GM12878 (cell line): ENCODE measurements around the gene SORCS2. TPM values are rescaled to one million over a fixed set of nuclear protein-coding genes. Genes with fewer than 3 reads are reported as not detected.

ENCODE experiments used
- ATF7 ChIP-seq: fragments of 450-650 bp; IDR thresholded peaks from 2 replicates; pipeline ENCODE4 v1.6.1; 2016; ENCODE audit warnings: low read depth, mild to moderate bottlenecking
- BCL11A ChIP-seq: IDR thresholded peaks from 2 replicates; pipeline ENCODE4 v1.6.1; 2011; ENCODE audit warnings: low read depth, low read length
- CEBPZ ChIP-seq: fragments of 150-350 bp; IDR thresholded peaks from 2 replicates; pipeline ENCODE4 v1.6.1; 2016; ENCODE audit warnings: low read depth, low read length
- CHD2 ChIP-seq: IDR thresholded peaks from 2 replicates; pipeline ENCODE4 v1.6.1; 2011; ENCODE audit warnings: low read depth, low read length, improper control_type of control experiment, borderline replicate concordance
- DPF2 ChIP-seq: fragments of 450-650 bp; IDR thresholded peaks from 2 replicates; pipeline ENCODE4 v1.6.1; 2017; ENCODE audit warnings: mild to moderate bottlenecking
- EZH2 ChIP-seq: IDR thresholded peaks from 2 replicates; pipeline ENCODE4 v1.6.1; 2012; ENCODE audit warnings: low read depth, mild to moderate bottlenecking, control low read depth, inconsistent platforms, low read length, borderline replicate concordance; ENCODE audit not compliant: control insufficient read depth
- FOXK2 ChIP-seq: fragments of 450-650 bp; IDR thresholded peaks from 2 replicates; pipeline ENCODE4 v1.6.1; 2017; ENCODE audit warnings: mild to moderate bottlenecking, moderate library complexity
- HDAC2 ChIP-seq: fragments of 200-600 bp; sonication (generic); IDR thresholded peaks from 2 replicates; pipeline ENCODE4 v1.6.1; 2017
- KLF5 ChIP-seq: fragments of 450-650 bp; IDR thresholded peaks from 2 replicates; pipeline ENCODE4 v1.6.1; 2014; ENCODE audit warnings: mild to moderate bottlenecking; ENCODE audit not compliant: partially characterized antibody
- MEF2A ChIP-seq: IDR thresholded peaks from 2 replicates; pipeline ENCODE4 v1.6.1; 2011; ENCODE audit warnings: low read depth, mild to moderate bottlenecking, low read length, moderate library complexity; ENCODE audit not compliant: insufficient read depth
- MYC ChIP-seq: IDR thresholded peaks from 2 replicates; pipeline ENCODE4 v1.6.1; 2011; ENCODE audit warnings: mild to moderate bottlenecking, low read length, moderate library complexity, inconsistent platforms; ENCODE audit not compliant: insufficient read depth, insufficient replicate concordance, insufficient read length, severe bottlenecking
- NFIC ChIP-seq: IDR thresholded peaks from 2 replicates; pipeline ENCODE4 v1.6.1; 2012; ENCODE audit warnings: low read depth, mild to moderate bottlenecking, inconsistent platforms, low read length, moderate library complexity
- NR2C2 ChIP-seq: IDR thresholded peaks from 2 replicates; pipeline ENCODE4 v1.6.1; 2011; ENCODE audit warnings: borderline replicate concordance, low read depth; ENCODE audit not compliant: control insufficient read depth, insufficient read length
- RB1 ChIP-seq: fragments of 450-650 bp; formaldehyde crosslinking; IDR thresholded peaks from 2 replicates; pipeline ENCODE4 v1.6.1; 2017; ENCODE audit warnings: mild to moderate bottlenecking, borderline replicate concordance
- RELA ChIP-seq: fragments of 450-650 bp; IDR thresholded peaks from 2 replicates; pipeline ENCODE4 v1.8.0; 2014; ENCODE audit warnings: borderline replicate concordance; ENCODE audit not compliant: partially characterized antibody
- SMAD1 ChIP-seq: fragments of 450-650 bp; IDR thresholded peaks from 2 replicates; pipeline ENCODE4 v1.6.1; 2018; ENCODE audit warnings: mild to moderate bottlenecking, low read depth; ENCODE audit not compliant: partially characterized antibody
- SMAD5 ChIP-seq: IDR thresholded peaks from 2 replicates; pipeline ENCODE4 v1.6.1; 2016; ENCODE audit warnings: antibody characterized with exemption, low read depth
- SRF ChIP-seq, 2 experiments: IDR thresholded peaks; 2 replicates each; pipeline ENCODE4 v1.6.1; 2011; ENCODE audit warnings: low read depth in 2 of 2, low read length in 2 of 2, mild to moderate bottlenecking in 1 of 2, moderate library complexity in 1 of 2
- STAT3 ChIP-seq: IDR thresholded peaks from 2 replicates; pipeline ENCODE4 v1.6.1; 2011; ENCODE audit warnings: low read depth, low read length, improper control_type of control experiment
- WRNIP1 ChIP-seq: IDR thresholded peaks from 2 replicates; pipeline ENCODE4 v1.6.1; 2011; ENCODE audit warnings: low read depth, low read length, improper control_type of control experiment, borderline replicate concordance
- YY1 ChIP-seq: IDR thresholded peaks from 2 replicates; pipeline ENCODE4 v1.6.1; 2011; ENCODE audit warnings: low read depth, mild to moderate bottlenecking, low read length
- ZNF384 ChIP-seq: IDR thresholded peaks from 2 replicates; pipeline ENCODE4 v1.6.1; 2012; ENCODE audit warnings: low read depth, mild to moderate bottlenecking, low read length, improper control_type of control experiment, borderline replicate concordance
- ZNF622 ChIP-seq: fragments of 450-650 bp; IDR thresholded peaks from 2 replicates; pipeline ENCODE4 v1.6.1; 2017; ENCODE audit warnings: mild to moderate bottlenecking, inconsistent platforms
- ZZZ3 ChIP-seq: IDR thresholded peaks from 2 replicates; pipeline ENCODE4 v1.6.1; 2011; ENCODE audit warnings: low read depth; ENCODE audit not compliant: control insufficient read depth, insufficient read length
- polyA plus RNA-seq, 11 experiments: library from polyadenylated mRNA; depleted of rRNA in 4 of 11; unstranded in 6 of 11; stranded (reverse) in 5 of 11; fragments of >200 nt; fragmentation: Nextera tagmentation in 4 of 11; fragmentation: Illumina TruSeq in 1 of 11; extraction: Ambion mirVana in 4 of 11; extraction: Trizol in 1 of 11; gene quantifications; 1 replicate in 1 of 11; 2 replicates in 10 of 11; pipeline versions ENCODE4 v1.2.1 to v1.2.3, GENCODE V29; 2011 to 2016; ENCODE audit warnings: inconsistent platforms in 2 of 11, missing spikeins in 2 of 11, low read depth in 1 of 11
- total RNA-seq, 4 experiments: library from RNA; depleted of rRNA in 3 of 4; stranded (reverse); fragments of >200 nt in 3 of 4; fragmentation: Illumina TruSeq in 1 of 4; extraction: Trizol in 1 of 4; gene quantifications; 2 replicates each; pipeline versions ENCODE4 v1.2.1 to v1.2.3, GENCODE V29; 2013 to 2021
- TF ChIP-seq, protein P1 (sequence below): IDR thresholded peaks from 2 replicates; pipeline ENCODE4 v1.6.1; 2012; ENCODE audit warnings: low read depth, low read length, improper control_type of control experiment

The SORCS2 gene
- total and polyA plus RNA-seq, 10 of the 15 experiments (the other 5 are each of a cell fraction or from before 2014, with no cell fraction given), result 0.01 to 0.15 (median 0.05) TPM; not detected in 5

GRCh38 chr4:7771541-7772507 lies 579.5 kb downstream of the SORCS2 start (continued):
- TF ChIP-seq MEF2A (peak; percentile 91), STAT3 (no peak), RB1 (no peak), SMAD1 (no peak), CEBPZ (no peak), HDAC2 (no peak), SRF (IDR thresholded peaks at IDR 0.05; ENCODE audit: low read depth in 2 of 2, low read length in 2 of 2) (peak in 1 of 2 experiments; percentile 47; a peak in 1 of 4 replicates), KLF5 (no peak), ZZZ3 (no peak), ZNF384 (no peak), NFIC (peak; percentile 84), CHD2 (no peak), SMAD5 (no peak), WRNIP1 (no peak), EZH2 (no peak), ATF7 (no peak), MYC (no peak), FOXK2 (peak; percentile 15; the same call in 1 of the 2 replicates), RELA (no peak), BCL11A (peak; percentile 83; the same call in 1 of the 2 replicates), DPF2 (no peak), NR2C2 (no peak), ZNF622 (no peak), YY1 (no peak)
- TF ChIP-seq, protein P1, sequence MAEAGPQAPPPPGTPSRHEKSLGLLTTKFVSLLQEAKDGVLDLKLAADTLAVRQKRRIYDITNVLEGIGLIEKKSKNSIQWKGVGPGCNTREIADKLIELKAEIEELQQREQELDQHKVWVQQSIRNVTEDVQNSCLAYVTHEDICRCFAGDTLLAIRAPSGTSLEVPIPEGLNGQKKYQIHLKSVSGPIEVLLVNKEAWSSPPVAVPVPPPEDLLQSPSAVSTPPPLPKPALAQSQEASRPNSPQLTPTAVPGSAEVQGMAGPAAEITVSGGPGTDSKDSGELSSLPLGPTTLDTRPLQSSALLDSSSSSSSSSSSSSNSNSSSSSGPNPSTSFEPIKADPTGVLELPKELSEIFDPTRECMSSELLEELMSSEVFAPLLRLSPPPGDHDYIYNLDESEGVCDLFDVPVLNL, result no peak
